K562 (cell line): ENCODE results near the gene RALY. TPM values are rescaled to one million over a fixed set of nuclear protein-coding genes. Genes with fewer than 3 reads are reported as not detected.
A peak's percentile ranks its signal among the peaks of the same experiment; 100 is the strongest.

Experiments
- ATAC-seq: fragments of 200-7000 bp; cut with Tn5 transposase; 3 replicates; pipeline ENCODE4 v1.9.1; 2020; ENCODE audit warnings: moderate library complexity
- BruUV-seq: library from RNA; stranded (reverse); fragments of 400-500 nt; replicated peaks from 2 replicates; lab custom pipeline; 2021; lab: Mats Ljungman, UMichigan
- CTCF ChIA-PET: fragments of 300-600 bp; formaldehyde crosslinking; extraction: SDS; loops from one replicate; lab custom pipeline; 2021; ENCODE audit warnings: low intra/inter-chr PET ratio; lab: Yijun Ruan, JAX
- POLR2A ChIA-PET: fragments of 300-600, 350-650 bp; sonication (Branson Sonifier 250); formaldehyde crosslinking; extraction: SDS; loops from one replicate; lab custom pipeline; 2021; ENCODE audit warnings: antibody characterized with exemption, inconsistent platforms; lab: Yijun Ruan, JAX
- DNase-seq, 4 experiments: peaks; one replicate each; pipeline versions ENCODE4 v3.0.0 to v3.0.0-alpha.2; 2011 to 2018; ENCODE audit warnings: low spot score in 3 of 4, mixed read lengths in 3 of 4; ENCODE audit errors: extremely low read depth in 1 of 4
- FAIRE-seq: peaks from 2 replicates; lab custom pipeline; 2011; peaks lifted over from hg19 to GRCh38; lab: Jason Lieb, UNC
- H2AFZ ChIP-seq: 2 replicates; pipeline ENCODE4 v1.6.0; 2011; ENCODE audit warnings: low read depth, low read length, control low read depth, inconsistent platforms
- H3K27ac ChIP-seq: fragments of 200-600 bp; 3 replicates; pipeline ENCODE4 v1.8.0; 2011; ENCODE audit warnings: low read depth, mild to moderate bottlenecking, control low read depth, inconsistent platforms, low read length, moderate library complexity, mixed read lengths; ENCODE audit errors: extremely low read depth
- H3K27me3 ChIP-seq, 2 experiments: fragments of 300-600 bp in 1 of 2; 2 replicates in 1 of 2; 3 replicates in 1 of 2; pipeline versions ENCODE4 v1.6.0 to v1.8.0; 2011; ENCODE audit warnings: inconsistent platforms in 2 of 2, low read length in 2 of 2, mild to moderate bottlenecking in 1 of 2, mixed read lengths in 1 of 2, moderate library complexity in 1 of 2; ENCODE audit not compliant: control insufficient read depth in 2 of 2, insufficient read depth in 2 of 2
- H3K36me3 ChIP-seq: fragments of 300-600 bp; 3 replicates; pipeline ENCODE4 v1.8.0; 2011; ENCODE audit warnings: mild to moderate bottlenecking, low read length, inconsistent platforms; ENCODE audit not compliant: control insufficient read depth, insufficient read depth
- H3K4me1 ChIP-seq, 2 experiments: fragments of 200-600 bp in 1 of 2; replicated peaks in 1 of 2; 2 replicates in 1 of 2; 3 replicates in 1 of 2; pipeline versions ENCODE4 v1.5.1 to v1.8.0; 2011; ENCODE audit warnings: inconsistent platforms in 2 of 2, low read length in 2 of 2, mild to moderate bottlenecking in 1 of 2, mixed read lengths in 1 of 2, moderate library complexity in 1 of 2; ENCODE audit not compliant: control insufficient read depth in 2 of 2, insufficient read depth in 2 of 2
- H3K4me2 ChIP-seq: 2 replicates; pipeline ENCODE4 v1.6.1; 2011; ENCODE audit warnings: low read length, control low read depth, inconsistent platforms, mixed read lengths; ENCODE audit not compliant: insufficient read depth
- H3K4me3 ChIP-seq: fragments of 200-600 bp; sonication (generic), shearing (Covaris generic); 2 replicates; pipeline ENCODE4 v1.5.1; 2016; ENCODE audit warnings: control low read depth, inconsistent platforms
- H3K79me2 ChIP-seq: fragments of 200-600 bp; 3 replicates; pipeline ENCODE4 v1.8.0; 2011; ENCODE audit warnings: low read length, inconsistent platforms; ENCODE audit not compliant: control insufficient read depth, insufficient read depth
- H3K9ac ChIP-seq, 2 experiments: 2 replicates each; pipeline versions ENCODE4 v1.6.0 to v1.6.1; 2011; ENCODE audit warnings: low read depth in 2 of 2, low read length in 2 of 2, control low read depth in 1 of 2, inconsistent platforms in 1 of 2, mild to moderate bottlenecking in 1 of 2, mixed read lengths in 1 of 2; ENCODE audit not compliant: insufficient read depth in 1 of 2
- H3K9me1 ChIP-seq: one replicate; pipeline ENCODE4 v1.6.0; 2011; ENCODE audit warnings: inconsistent platforms, mild to moderate bottlenecking, low read length, moderate library complexity; ENCODE audit not compliant: control insufficient read depth, insufficient read depth
- H3K9me3 ChIP-seq: replicated peaks from 2 replicates; pipeline ENCODE4 v1.5.1; 2011; ENCODE audit warnings: low read depth, low read length, inconsistent platforms; ENCODE audit not compliant: control insufficient read depth, insufficient read depth
- H4K20me1 ChIP-seq: replicated peaks from 2 replicates; pipeline ENCODE4 v1.6.1; 2011; ENCODE audit warnings: low read length, inconsistent platforms, mixed read lengths; ENCODE audit not compliant: control insufficient read depth, insufficient read depth
- ARID1B ChIP-seq: fragments of 450-650 bp; IDR thresholded peaks from 2 replicates; pipeline ENCODE4 v1.6.1; 2016; ENCODE audit warnings: antibody characterized with exemption, mild to moderate bottlenecking, inconsistent platforms
- CBFA2T2 ChIP-seq: fragments of 450-650 bp; conservative IDR thresholded peaks from 2 replicates; pipeline ENCODE4 v1.6.1; 2017; ENCODE audit warnings: mild to moderate bottlenecking
- CBFA2T3 ChIP-seq: fragments of 450-650 bp; IDR thresholded peaks from 2 replicates; pipeline ENCODE4 v1.6.1; 2017
- CCNT2 ChIP-seq: IDR thresholded peaks from 2 replicates; pipeline ENCODE4 v1.6.1; 2011; ENCODE audit warnings: borderline replicate concordance, low read depth, mild to moderate bottlenecking, moderate library complexity, mixed read lengths, low read length; ENCODE audit not compliant: insufficient read length; ENCODE audit errors: extremely low read depth
- KDM1A ChIP-seq, 2 experiments: fragments of 450-650 bp; IDR thresholded peaks; 2 replicates each; pipeline ENCODE4 v1.6.1; 2016; ENCODE audit warnings: mild to moderate bottlenecking in 2 of 2
- MTA2 ChIP-seq: fragments of 450-650 bp; IDR thresholded peaks from 2 replicates; pipeline ENCODE4 v1.6.1; 2016; ENCODE audit warnings: low read depth
- NCOR1 ChIP-seq: fragments of 450-650 bp; IDR thresholded peaks from 2 replicates; pipeline ENCODE4 v1.6.1; 2016; ENCODE audit warnings: mild to moderate bottlenecking, moderate library complexity
- NFIC ChIP-seq: fragments of 450-650 bp; IDR thresholded peaks from 2 replicates; pipeline ENCODE4 v1.6.1; 2017; ENCODE audit warnings: mild to moderate bottlenecking, inconsistent platforms
- NFXL1 ChIP-seq: fragments of 450-650 bp; formaldehyde crosslinking; IDR thresholded peaks from 2 replicates; pipeline ENCODE4 v1.4.0; 2021; ENCODE audit warnings: mild to moderate bottlenecking
- PML ChIP-seq: IDR thresholded peaks from 2 replicates; pipeline ENCODE4 v1.6.1; 2012; ENCODE audit warnings: low read length, inconsistent platforms
- POLR2AphosphoS5 ChIP-seq: IDR thresholded peaks from 2 replicates; pipeline ENCODE4 v1.6.1; 2011; ENCODE audit warnings: mild to moderate bottlenecking, low read depth, low read length, moderate library complexity; ENCODE audit not compliant: control insufficient read depth, insufficient read depth
- PRDM10 ChIP-seq: fragments of 450-650 bp; IDR thresholded peaks from 2 replicates; pipeline ENCODE4 v1.6.1; 2018; ENCODE audit not compliant: partially characterized antibody
- RCOR1 ChIP-seq, 2 experiments: IDR thresholded peaks; 2 replicates each; pipeline ENCODE4 v1.6.1; 2012; ENCODE audit warnings: low read depth in 2 of 2, low read length in 2 of 2, borderline replicate concordance in 1 of 2, improper control_type of control experiment in 1 of 2
- SIX5 ChIP-seq, 2 experiments: IDR thresholded peaks; 2 replicates each; pipeline ENCODE4 v1.6.1; 2011; ENCODE audit warnings: low read length in 2 of 2, borderline replicate concordance in 1 of 2, low read depth in 1 of 2, mild to moderate bottlenecking in 1 of 2, moderate library complexity in 1 of 2; ENCODE audit not compliant: insufficient read depth in 1 of 2
- TAL1 ChIP-seq: fragments of 450-650 bp; IDR thresholded peaks from 2 replicates; pipeline ENCODE4 v1.6.1; 2016; ENCODE audit warnings: mild to moderate bottlenecking
- TCF3 ChIP-seq: sonication (generic); formaldehyde crosslinking; IDR thresholded peaks from 2 replicates; pipeline ENCODE4 v1.4.0; 2020; ENCODE audit warnings: mild to moderate bottlenecking, missing genetic modification reagents
- TEAD4 ChIP-seq, 2 experiments: sonication (generic) in 1 of 2; formaldehyde crosslinking in 1 of 2; IDR thresholded peaks; 2 replicates each; pipeline versions ENCODE4 v1.6.1 to v1.8.0; 2012 to 2022; ENCODE audit warnings: borderline replicate concordance in 1 of 2, inconsistent platforms in 1 of 2, low read length in 1 of 2, mild to moderate bottlenecking in 1 of 2, missing genetic modification reagents in 1 of 2
- ZNF384 ChIP-seq: IDR thresholded peaks from 2 replicates; pipeline ENCODE4 v1.6.1; 2012; ENCODE audit warnings: low read depth, low read length, improper control_type of control experiment
- ZNF717 ChIP-seq: fragments of 250-450 bp; sonication (Bioruptor Pico); IDR thresholded peaks from 2 replicates; pipeline ENCODE4 v1.5.0; 2021
- WGBS: fragments of 100-300 bp; shearing (Covaris generic); methylation state at CpG from one replicate; pipeline ENCODE4 v1.1.6; 2016; ENCODE audit warnings: low coverage, mixed read lengths; ENCODE audit not compliant: insufficient coverage; ENCODE audit errors: missing lambda C conversion rate; 5-methylcytosine and 5-hydroxymethylcytosine counted together
- in situ Hi-C: fragments of 300-500 bp; cut with MboI; formaldehyde crosslinking; loops from 4 replicates; pipeline ENCODE4 v1.15.0; 2018; ENCODE audit warnings: inconsistent platforms, mixed read lengths
- intact Hi-C: fragments of 100-400 bp; cut with micrococcal nuclease; formaldehyde crosslinking; loops from 2 replicates; pipeline ENCODE4 v1.14.2; 2022
- polyA plus RNA-seq, 8 experiments: library from polyadenylated mRNA; depleted of rRNA in 4 of 8; stranded (reverse) in 5 of 8; unstranded in 3 of 8; fragments of >200 nt; fragmentation: Nextera tagmentation in 2 of 8; fragmentation: Illumina TruSeq in 1 of 8; extraction: Ambion mirVana in 2 of 8; extraction: Trizol in 1 of 8; gene quantifications; 2 replicates each; pipeline versions ENCODE4 v1.2.1 to v1.2.3, GENCODE V29; 2011 to 2014; ENCODE audit warnings: inconsistent platforms in 1 of 8, missing spikeins in 1 of 8
- total RNA-seq, 7 experiments: library from RNA; depleted of rRNA in 6 of 7; stranded (reverse); fragments of >200 nt in 6 of 7; fragmentation: Illumina TruSeq in 2 of 7; extraction: Trizol in 2 of 7; gene quantifications; 2 replicates each; pipeline versions ENCODE4 v1.2.1 to v1.2.3, GENCODE V29; 2011 to 2021; ENCODE audit warnings: low replicate concordance in 1 of 7

Gene RALY
- total and polyA plus RNA-seq, 9 of the 15 experiments (the other 6 are each of a cell fraction or from before 2014, with no cell fraction given), result 0.80 to 207 (median 128) TPM

DNA sequence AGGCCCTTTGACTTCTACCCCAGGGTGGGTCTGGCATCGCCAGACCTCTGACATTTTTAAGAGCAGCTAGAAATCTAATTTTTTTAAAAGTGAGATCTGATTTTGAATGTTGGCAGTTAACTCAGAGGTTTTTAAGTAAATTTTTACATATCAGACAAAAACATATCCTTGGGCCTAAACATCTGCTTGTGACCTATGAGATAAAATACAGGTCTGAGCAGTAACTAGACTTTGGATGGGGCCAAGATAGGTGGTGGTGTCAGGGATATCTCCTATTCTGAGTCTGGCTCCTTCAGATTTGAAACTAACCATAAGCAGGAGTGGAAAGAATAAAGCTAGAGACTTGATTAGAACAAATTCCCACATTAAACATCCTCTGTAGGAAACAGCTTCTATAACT is 17.6 kb downstream of the RALY start:
- in situ Hi-C loops (no loop called here), intact Hi-C loops (no loop called here)
- Histone ChIP-seq H3K27me3 (no peaks in the 10 kb centered on the region), H4K20me1 (peaks cover 46% of the 10 kb centered on the region), H2AFZ (no peak overlapping the region), H3K4me1 (peaks cover 14 to 41% of the 10 kb centered on the region in 2 experiments; a peak in 4 of 5 replicates), H3K36me3 (no peaks in the 10 kb centered on the region), H3K4me3 (no peak overlapping the region), H3K79me2 (peaks cover 94% of the 10 kb centered on the region), H3K9me3 (no peaks in the 10 kb centered on the region), H3K9me1 (peaks cover 3% of the 10 kb centered on the region), H3K9ac (no peak overlapping the region), H3K4me2 (no peak overlapping the region), H3K27ac (no peak overlapping the region)
- POLR2A ChIA-PET, result interaction anchor here (0.5 to 3.0 kb wide), 9 partner anchors 11 to 957 kb away, joined by 3 to 19 read pairs (median 3); partner anchors contain the start of genes BPIFB3 and RALY
- 69% methylated on average over 1 of the region's 1 CpG for WGBS
- FAIRE-seq (no peak), DNase-seq (peak in 2 of 4 experiments; percentile 39 to 42), ATAC-seq (peak; percentile 48; the same call in 2 of the 3 replicates)
- CTCF ChIA-PET, result no interaction called here
- TF ChIP-seq CBFA2T2, result peak; percentile 77
- TF ChIP-seq TEAD4 (IDR thresholded peaks at IDR 0.05; ENCODE audit: low read length), result peak; percentile 72
- TF ChIP-seq TEAD4 (CRISPR knock-in tag; IDR thresholded peaks at IDR 0.05; ENCODE audit: borderline replicate concordance), result no peak
- TF ChIP-seq TAL1, result peak; percentile 82
- peak; percentile 72 for TF ChIP-seq TCF3 (CRISPR knock-in tag)
- TF ChIP-seq PML, result 0 out of 2 replicates have a peak, but pooled peaks have one; percentile 34
- TF ChIP-seq PRDM10, result peak; percentile 19
- peak; percentile 47; the same call in 1 of the 2 replicates for TF ChIP-seq MTA2
- peak in 1 of 2 experiments; percentile 51; a peak in 2 of 4 replicates for TF ChIP-seq RCOR1 (IDR thresholded peaks at IDR 0.05; ENCODE audit: borderline replicate concordance in 1 of 2, low read depth in 2 of 2, low read length in 2 of 2)
- TF ChIP-seq NCOR1, result peak; percentile 63
- TF ChIP-seq ZNF384, result no peak
- peak; percentile 85 for TF ChIP-seq CBFA2T3
- no peak for TF ChIP-seq SIX5 (IDR thresholded peaks at IDR 0.05; ENCODE audit: borderline replicate concordance in 1 of 2, insufficient read depth in 1 of 2, low read depth in 1 of 2, low read length in 2 of 2)
- TF ChIP-seq KDM1A (IDR thresholded peaks at IDR 0.05), result peak in 1 of 2 experiments; percentile 43; a peak in 1 of 4 replicates
- peak; percentile 71 for TF ChIP-seq ARID1B
- 0 out of 2 replicates have a peak, but pooled peaks have one; percentile 16 for TF ChIP-seq POLR2AphosphoS5
- TF ChIP-seq CCNT2, result no peak
- 0 out of 2 replicates have a peak, but pooled peaks have one; percentile 14 for TF ChIP-seq NFIC
- no peak for TF ChIP-seq ZNF717 (CRISPR knock-in tag)
- no peak for TF ChIP-seq NFXL1 (CRISPR knock-in tag)
- no TSS peak for BruUV-seq
